Measurements from ENCODE around the gene NPLOC4.
A peak's percentile ranks its signal among the peaks of the same experiment; 100 is the strongest.

The NPLOC4 gene

DNA sequence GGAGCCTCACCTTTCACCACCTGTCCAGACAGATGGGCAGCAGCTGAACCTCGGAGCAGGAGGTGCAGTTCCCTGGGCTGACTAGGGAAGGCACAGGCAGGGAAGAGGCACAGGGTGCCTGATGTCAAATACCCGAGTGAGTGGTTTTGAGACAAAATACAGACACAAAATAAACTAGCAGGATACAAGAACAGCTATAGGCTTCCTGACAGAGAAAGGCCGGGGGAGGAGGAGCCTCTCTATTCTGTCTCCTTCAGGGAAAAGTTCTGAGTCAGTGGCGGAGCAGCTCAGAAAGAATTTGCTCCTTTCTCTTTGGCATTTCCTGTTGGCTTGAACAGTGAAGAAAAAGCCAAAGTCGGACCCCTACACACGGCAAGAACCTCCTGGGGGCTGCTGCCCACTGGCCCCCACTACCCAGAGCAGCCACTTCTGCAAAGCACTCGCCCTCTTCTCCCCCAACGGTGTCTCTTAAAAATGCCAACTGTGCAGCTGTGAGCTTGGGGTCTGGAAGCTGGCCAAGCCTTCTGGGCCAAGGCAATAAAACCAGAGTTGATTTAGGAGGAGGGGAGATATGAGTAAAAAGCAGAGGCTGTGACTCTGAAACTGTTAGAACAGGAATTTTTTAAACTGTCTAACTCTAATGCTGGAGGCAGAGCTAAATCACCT is 70.3 kb downstream of the NPLOC4 start:
- peak; percentile 98 to 99 for DNase-seq (ENCODE audit: low read depth in 2 of 2)

DNA sequence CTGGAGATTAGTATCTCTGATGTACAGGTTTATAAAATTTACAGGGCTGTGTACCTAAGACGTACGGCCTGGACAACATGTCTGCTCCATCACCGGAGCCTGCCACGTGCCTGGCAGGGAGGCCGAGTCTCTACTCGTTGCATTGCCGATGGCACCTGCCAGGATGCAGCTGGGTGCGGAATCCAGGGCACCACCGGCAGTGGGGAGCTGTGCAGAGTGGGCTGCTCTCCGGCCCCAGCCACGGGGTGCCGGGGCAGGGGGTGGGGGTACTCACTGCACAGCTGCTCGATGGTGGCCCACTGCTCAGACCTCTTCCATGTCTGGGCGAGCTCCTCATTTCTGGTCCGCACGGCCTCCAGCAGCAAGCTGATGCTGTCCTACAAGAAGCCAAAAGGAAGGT is 71.7 kb downstream of the NPLOC4 start:
- no peak for DNase-seq (ENCODE audit: low read depth in 2 of 2)

DNA sequence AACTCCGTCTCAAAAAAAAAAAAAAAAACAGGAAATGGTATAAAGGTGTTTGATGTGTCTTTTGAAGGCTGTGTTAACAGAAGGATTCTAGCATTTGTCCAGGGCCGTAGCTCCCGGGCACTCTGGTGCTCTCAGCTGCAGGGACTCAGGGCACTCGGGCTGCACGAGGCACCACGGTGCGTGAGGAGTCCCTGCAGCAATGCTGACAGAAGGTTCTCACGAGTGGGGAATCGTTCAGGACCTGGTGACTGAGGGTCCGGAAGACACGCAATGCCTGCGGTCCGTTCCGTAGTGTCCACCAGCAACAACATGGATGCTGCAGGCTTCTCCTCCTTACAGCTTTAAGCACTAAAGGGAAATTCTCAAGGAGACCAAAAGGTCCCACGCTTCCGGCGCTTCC is 72.1 kb downstream of the NPLOC4 start:
- no peak for DNase-seq (ENCODE audit: low read depth in 2 of 2)

DNA sequence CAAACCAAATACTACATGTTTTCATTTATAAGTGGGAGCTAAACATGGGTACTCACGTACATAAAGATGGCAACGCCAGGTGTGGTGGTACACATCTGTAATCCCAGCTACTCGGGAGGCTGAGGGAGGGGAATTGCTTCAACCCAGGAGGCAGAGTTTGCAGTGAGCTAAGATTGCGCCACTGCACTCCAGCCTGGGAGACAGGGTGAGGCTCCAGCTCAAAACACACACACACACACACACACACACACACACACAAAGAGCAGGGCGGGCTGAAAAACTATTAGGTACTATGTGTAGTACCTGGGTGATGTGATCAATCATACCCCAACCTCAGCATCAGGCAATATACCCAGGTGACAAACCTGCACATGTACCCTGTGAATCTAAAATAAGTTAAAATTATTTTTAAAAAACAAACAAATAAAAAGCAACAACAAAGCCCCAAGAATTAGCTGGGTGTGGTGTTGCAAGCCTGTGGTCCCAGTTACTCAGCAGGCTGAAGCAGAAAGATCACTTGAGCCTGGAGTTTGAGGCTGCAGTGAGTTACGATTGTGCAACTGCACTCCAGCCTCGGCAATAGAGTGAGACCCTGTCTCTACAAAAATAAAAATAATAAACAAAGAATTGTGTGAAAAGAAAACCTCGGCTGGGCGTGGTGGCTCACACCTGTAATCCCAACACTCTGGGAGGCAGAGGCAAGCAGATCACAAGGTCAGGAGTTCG is 72.9 kb downstream of the NPLOC4 start:
- DNase-seq (ENCODE audit: low read depth in 2 of 2) = peak in 1 of 2 experiments; percentile 46

DNA sequence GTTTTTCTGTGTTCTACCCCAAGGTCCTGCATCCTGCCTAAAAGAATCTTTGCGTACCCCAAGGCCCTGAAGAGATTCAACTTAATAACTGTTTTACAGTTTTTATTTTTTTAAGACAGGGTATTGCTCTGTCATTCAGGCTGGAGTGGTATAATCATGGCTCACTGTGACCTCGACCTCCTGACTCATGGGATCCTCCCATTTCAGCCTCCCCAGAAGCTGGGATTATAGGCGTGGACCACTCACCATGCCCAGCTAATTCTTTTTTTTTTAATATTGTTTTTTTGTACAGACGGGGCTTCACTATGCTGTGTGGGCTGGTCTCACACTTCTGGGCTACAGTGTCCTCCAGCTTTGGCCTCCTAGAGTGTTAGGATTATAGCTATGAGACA is 75.4 kb downstream of the NPLOC4 start:
- no peak for DNase-seq (ENCODE audit: low read depth in 2 of 2)

DNA sequence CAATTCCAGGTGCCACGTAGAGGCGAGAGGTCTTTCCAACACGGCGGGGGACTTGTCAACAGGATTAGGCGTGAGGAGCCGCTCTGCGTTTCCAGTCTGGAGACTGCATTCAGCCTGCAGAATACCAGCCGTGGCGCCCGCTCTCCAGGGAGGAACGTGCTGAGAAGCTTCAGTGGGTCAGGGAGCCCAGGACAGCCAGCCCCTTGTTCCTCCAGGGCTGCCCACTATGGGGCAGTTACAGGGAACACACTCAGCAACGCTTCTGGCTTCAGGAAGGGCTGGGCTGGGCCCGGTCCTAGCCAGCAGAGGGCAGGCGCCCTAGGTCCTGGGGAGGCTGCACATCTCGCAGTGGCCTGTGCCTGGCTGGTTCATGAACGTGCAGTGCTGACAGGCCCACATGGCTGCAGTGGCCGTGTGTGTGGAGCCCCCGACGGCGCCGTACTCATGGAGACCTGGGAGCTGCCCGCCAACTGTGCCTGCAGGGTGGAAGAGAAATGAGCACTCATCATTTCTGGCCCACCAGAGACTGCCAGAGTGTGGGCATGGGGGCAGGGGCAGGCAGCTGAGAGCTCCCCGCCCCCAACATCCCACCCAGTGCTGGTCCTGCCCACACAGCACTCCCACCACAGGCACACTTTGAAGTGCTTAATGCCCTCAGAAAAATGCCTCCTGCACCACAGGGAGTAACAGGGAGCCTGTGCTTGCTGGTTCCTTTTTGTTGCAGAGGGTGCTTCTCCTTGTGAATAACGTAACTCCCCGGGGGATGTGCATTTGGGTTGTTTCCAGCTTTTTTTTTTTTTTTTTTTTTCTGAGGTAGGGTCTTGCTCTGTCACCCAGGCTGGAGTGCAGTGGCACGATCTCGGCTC is 77.7 kb downstream of the NPLOC4 start:
- no peak for DNase-seq (ENCODE audit: low read depth in 2 of 2)

DNA sequence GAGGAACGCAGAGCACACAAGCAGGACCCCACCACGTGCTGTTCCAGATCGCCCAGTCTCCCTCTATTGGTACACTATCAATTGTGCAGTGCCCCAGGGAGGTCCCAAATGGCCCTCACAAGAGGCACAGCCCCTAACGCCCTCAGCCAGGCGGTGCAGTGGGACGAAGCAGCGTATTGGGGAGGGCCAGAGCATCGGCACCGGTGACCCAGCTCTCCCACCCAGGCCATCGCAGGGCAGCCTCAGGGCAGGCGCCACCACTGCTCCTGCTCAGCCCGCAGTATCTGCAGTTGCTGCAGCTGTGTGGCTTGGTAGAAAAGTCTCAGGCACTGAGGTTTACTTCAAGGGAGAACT is 78.8 kb downstream of the NPLOC4 start:
- DNase-seq (ENCODE audit: low read depth in 2 of 2) = no peak

DNA sequence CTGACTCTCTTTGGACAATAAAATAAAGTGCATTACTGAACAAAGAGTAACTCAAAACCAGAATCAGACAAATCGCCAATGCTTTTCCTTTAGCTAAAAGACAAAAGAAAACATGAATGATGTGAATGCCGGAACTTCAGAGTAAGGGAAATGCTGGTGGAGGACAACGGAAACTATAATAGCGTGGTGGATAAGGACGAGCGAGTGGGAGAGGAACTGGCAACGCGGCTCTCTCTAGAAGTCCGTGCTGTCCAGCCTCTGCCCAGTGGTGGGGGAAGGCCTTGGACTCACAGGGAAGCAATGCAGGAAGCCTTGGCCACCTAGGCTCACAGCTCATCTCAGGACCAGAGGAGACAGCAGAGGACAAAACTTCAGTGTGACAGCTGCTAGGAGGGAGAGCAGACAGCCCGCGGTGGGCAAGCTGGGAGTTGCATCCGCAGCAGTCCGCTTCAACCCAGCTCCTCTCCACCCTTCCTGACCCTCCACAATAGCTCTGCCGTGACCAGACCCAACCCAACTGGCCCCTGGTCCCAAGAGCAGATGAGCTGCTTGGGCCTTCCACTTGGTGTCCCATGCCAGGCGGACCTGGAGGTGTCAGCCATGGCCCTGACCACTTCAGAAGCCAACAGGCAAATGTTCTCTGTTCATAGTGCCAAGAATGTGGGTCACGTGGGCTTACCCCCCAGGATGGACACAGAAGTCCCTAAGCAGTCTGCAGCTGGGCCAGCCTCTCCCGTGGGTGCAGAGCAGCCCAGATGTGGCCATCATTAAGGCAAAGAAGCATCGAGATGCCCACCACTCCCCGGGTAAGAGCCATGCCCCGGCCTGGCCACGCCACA is 79.4 kb downstream of the NPLOC4 start:
- no peak for DNase-seq (ENCODE audit: low read depth in 2 of 2)

DNA sequence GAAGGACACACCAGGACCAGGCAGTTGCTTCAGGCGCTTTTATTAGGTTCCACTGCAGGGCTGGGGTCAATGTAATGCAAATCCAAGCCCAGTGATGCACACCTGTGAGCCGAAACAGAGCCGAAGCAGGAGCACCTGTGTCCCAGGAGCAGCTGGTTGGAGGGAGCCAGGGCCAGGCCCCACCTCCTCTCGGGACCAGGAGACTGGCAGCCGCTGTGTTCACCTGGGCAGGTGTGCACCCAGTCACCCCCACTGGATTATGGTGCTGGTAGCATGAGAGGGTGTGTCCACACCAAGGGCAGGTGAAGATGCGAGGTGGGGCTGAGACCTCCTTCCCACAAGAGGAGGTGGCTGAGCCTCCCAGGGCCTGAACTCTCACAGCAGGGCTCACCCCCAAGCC is 80.0 kb downstream of the NPLOC4 start:
- DNase-seq (ENCODE audit: low read depth in 2 of 2) = no peak

DNA sequence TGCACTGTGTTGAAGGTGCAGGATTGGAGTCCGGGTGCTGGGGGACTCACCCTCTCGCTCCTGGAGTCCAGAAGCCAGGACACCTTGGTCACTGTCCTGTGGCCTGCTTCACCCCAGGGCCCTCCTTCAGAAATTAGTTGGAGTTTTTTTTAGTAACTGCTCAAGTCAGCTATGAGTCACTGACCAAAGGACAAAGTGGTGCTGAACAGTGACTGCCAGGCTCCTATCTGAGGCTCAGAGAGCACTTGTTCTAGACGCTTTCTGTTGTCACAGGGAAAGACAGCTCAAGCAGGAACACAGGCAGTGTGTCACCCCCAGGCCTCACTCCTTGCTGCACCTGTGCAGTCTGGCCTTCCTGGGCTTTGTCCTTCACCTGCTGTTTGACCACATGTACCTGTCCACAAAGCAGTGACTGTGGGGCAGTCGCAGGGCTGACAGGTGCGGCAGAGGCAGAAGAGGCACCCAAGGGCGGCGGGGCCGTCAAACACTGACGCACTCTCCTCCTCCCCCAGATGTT is 80.7 kb downstream of the NPLOC4 start:
- DNase-seq (ENCODE audit: low read depth in 2 of 2) = no peak

DNA sequence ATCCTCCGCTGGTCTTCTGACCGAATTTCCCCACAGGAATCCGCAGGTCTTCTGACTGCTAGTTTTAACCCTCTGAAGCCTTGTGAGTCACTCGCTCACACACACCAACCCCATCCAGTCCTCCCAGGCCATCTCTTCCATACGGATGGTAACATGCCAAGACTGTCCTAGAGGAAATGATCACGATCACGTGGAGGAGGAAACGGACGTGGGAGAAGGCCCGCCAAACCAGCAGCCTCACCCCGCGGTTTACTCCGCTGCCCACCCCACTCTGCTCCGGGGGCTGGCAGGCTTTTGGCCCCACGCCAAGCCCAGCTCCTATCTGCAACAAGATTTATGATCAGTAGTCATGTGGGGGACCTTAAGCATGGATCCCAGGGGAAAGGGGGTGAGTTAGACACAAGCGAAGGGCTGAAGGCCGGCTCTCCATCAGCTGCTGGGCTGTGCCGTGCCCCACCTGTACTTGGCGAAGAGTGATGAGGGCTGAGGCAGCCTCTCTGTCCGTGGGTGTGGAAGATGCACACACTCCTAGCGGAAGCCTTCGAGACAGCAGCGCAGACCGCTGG is 83.2 kb downstream of the NPLOC4 start:
- peak; percentile 88 for DNase-seq (ENCODE audit: low read depth in 2 of 2)

DNA sequence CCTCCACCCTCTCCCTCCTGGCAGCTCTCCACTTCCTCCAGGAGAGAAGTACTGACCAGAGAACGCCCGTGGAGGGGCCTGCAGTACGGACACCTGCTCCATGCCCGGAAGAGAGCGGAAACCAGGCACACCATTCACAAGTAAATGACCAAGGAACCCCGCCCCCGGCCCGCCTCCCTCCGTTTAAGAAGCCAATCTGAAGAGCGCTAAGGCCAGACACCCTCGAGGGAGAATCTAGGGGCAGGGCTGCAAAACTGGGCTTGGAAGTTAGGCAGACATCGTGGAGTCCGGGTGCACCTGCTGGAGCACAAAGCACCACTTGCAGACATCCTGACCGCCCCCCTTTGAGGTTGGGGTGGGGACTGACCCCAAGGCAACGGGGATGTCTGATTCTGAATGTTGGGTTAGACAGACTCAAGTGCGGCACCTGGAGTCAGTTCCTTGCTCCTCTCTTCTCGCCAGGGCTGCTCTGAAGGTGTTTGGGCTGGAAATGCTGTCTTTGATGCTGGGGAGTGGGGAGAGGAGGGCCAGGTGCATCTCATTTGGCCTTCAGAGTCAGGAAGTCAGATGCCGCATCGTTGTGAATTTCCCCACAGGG is 83.8 kb downstream of the NPLOC4 start:
- peak in 1 of 2 experiments; percentile 39 for DNase-seq (ENCODE audit: low read depth in 2 of 2)

DNA sequence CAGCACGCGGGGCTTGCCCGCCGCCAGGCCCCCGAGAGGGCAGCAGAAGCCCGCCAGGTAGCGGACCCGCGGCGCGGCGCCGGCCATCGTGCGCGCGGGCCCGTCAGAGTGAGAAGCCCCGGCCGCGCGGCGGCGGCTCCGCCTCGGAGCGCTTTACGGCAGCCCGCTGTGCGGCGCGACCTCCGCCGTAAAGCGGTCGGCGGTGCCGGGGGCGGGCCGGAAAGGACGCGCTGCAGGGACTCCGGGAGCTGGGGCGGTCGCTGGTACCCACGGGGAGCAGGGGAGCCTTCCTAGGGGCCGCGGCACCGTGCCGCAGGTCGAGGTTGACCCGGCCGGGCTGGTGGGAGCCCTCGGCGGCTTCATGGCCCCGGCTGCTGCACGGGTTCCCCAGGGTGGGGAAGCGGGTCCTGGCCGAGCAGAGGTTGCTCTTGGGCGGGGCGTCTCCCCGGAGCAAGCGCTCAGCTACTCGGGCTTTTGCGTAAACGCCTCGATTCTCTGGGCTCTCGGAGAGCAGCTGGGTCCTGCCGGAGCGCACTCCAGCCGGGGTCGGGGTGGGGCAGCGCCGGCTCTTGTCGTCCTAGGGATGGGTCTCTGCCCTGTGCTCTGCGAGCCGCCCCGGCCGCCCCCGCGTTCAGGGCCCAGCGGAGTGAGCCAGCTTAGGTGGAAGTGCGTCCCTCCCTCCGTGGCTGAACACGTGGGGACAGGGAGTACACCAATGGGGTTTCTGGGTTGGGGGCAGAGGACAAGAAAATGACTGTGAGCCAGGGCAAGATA is 84.5 kb downstream of the NPLOC4 start, which contains the start of gene FAAP100:
Gene FAAP100 (minus strand): TSS at position 110 of the 774 bp plus-strand sequence. CDS start 23 bp downstream, at position 87.
- DNase-seq (ENCODE audit: low read depth in 2 of 2) = peak in 1 of 2 experiments; percentile 45

DNA sequence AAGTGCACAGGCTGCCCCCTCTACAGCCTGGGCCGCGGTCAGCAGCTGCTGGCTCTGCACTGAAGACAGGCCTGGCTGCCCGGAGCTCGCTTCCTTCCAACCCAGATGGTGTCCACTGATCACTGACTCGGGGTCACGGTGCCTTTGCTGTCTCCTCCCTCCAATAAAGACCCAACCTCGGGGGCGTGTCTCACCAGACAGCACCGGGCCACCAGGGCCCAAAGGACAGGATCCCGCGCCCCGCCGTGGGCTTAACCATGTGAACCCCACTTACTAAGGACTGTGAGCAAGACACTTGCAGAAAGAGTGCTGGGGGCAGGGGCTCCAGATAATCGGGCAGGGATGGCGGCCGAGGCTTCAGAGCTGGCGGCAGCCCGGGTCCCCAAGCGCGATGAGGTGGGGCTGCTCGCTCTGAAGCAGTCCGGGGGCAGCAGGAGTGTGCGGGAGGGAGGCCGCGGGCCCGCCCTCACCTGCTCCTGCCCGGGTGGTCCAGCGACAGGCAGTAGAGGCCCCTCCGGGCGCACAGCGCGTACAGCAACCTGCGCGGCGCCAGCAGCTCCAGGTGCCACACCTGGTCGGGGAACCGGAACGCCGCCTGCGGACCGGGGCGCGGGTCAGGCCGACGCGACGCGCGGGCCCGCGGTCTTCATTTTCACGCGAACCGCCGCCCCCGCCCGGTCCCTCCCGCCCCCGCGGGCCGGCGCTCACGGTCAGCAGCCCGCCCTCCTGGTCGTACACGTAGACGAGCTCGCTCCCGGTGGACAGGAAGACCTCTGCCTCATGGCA is 85.3 kb downstream of the NPLOC4 start:
- DNase-seq (ENCODE audit: low read depth in 2 of 2) = no peak

DNA sequence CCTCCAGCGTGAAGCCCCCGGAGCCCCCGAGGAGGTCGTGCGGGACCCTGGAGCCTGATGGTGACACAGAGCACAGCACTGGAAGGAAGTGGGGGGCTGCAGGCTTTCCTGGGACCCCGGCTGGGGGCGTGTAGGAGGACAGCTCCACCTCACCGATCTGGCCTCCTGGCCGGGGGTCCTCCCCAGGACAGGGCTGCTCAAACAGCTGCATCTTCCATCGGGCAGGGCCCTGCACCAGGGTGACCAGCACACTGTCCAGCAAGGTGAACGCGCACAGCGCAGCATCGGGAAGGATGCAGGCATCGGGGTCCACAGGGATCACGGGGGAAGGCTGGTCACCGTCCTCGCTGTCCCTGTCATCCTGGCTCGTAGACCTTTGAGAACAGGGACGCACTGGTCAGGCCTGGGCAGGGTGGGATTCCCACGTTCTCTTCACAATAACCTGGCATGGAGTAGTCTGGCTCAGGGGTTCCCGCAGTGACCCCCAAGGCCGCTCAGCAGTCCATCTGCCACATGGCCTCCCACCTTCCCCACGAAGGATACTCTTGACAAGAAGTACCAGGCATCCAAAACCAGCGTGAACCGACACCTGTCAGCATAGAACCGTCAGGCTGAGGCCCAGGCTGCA is 86.0 kb downstream of the NPLOC4 start:
- DNase-seq (ENCODE audit: low read depth in 2 of 2) = no peak

DNA sequence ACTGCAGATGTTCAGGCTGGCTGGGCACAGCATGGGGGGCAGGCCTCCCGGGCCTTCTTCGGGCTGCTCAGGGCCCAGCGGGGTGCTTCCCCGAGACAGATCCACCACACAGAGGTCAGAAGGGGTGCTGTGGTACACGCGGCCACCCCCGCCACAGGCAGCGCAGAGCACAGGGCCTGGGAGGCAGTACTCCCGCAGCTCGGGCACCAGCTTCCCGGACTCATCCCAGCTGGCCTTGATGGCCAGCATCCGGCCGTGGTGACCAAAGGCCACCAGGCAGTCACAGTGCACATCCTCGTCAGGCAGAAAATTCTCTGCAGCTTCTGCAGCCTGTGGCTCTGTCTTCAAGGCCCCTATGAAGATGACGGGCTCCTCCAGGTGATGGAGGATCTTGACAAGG is 86.6 kb downstream of the NPLOC4 start:
- no peak for DNase-seq (ENCODE audit: low read depth in 2 of 2)

DNA sequence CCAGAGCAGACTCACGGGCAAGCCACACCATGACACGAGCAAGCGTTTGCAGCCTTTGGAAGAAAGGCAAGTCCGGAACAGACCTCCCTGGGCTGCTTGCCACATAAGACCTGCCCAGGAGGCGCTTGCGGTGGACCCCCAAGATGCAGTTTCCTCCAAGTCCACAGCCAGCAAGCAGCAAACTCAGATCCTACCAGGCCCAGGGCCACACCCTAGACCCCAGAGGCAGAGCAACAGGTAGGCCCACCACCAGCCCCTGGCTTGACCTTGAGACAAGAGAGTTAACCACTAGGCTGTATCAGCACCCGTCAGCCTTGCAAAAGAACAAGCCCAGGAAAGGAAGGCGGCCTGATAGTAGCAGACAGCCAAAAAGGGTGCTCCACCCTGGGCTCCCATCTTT is 87.1 kb downstream of the NPLOC4 start:
- DNase-seq (ENCODE audit: low read depth in 2 of 2) = no peak

DNA sequence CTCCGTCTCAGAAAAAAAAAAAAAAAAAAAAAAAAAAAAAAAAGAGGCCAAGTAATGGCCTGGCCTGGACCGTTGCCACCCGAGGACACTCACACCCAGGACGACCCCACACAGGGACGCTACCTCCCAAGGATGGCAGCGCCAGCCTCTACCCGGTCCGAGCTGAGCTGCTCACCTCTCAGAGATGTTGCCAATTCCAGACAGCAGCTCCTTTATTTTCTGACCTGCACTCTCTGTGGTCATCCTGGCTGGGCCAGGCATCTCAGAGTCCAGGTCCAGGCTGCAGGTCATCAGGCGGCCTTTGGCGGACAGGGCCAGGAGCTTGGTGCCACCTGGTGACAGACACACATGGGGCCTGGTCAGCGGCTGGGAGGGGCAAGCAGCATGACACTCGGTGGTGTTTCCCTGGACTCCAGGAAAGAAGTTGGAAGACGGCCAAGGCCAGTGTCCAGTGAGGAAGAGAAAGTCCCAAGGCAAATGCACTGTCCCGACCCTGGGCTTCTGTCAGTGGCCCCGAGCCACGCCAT is 87.8 kb downstream of the NPLOC4 start:
- no peak for DNase-seq (ENCODE audit: low read depth in 2 of 2)

Data from fibroblast of skin of left quadriceps (primary cell).